8988T (cell line): ENCODE results near the gene CDKN1C.

Experiments used
- DNase-seq: peaks from one replicate; pipeline ENCODE4 v3.0.0; 2011

Gene CDKN1C

DNA sequence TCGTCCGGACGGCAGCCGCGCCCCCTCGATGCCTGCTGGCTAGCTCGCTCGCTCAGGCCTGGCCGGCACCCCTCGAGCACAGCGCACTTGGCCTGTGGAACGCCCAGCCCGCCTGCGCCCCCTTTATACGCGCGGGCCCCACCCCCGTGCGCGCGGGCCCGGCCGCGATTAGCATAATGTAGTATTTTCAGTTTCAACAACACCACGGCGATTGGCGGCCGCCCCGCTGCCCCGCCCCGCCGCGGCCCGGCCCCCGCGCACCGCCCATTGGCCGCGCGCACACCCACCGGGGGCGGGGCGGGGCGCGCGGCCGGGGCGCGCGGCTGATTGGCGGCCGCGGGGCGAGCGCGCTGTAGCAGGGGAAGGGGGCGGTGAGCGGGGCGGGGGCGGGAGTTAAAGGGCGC is at the start of gene CDKN1C:
Gene CDKN1C (minus strand): TSS at position 98 of the 404 bp plus-strand sequence. CDS start 319 bp downstream, outside the sequence.
- peak; percentile 99 for DNase-seq

DNA sequence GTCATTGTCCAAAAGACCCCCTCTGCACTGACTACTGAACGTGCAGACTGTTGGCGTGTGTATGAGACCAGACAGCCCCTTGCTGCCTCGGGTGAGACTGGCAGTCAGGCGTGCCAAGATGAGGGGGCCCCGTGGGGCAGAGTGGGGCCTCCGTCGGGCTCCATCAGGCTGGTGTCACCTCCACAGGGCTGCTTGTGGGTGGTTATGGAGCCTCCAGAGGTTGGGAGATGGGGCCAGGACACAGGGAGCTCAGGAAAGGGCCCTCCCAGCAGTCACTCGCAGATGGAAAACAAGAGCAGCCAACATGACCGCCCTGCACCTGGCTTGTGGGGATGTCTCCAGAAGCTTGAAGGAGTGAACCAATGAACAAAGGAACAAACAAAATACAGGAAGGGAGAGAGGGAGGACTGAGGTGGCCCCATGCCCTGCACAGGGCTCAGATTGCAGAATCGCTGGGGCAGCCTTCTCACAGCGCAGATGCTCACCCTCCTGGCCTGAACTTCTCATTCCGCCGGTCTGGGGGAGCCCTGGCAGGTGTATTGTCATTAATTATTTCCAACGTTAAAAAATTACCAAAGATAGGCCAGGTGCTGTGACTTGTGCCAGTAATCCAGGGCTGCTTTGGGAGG is 49.1 kb upstream of the CDKN1C start:
- DNase-seq = no peak

DNA sequence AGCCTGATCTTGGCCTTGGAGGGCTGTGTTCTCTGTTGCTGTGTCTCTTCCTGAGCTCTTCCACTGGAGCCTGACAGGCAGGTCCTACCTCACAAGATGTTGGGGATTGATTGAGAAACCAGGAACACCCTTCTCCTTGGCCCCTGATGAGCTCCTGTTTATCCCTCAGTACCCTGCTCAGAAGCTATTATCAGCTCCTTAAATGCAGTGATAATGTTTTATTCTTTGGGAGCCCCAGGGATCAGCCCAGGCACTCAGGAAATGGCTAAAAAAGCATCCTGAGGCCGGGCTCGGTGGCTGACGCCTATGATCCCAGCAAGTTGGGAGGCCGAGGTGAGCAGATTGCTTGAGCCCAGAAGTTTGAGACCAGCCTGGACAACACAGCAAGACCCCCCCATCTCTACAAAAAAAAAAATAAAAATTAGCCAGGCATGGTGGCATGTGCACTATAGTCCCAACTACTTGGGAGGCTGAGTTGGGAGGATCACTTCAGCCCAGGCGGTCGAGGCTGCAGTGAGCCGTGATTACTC is 48.5 kb upstream of the CDKN1C start:
- no peak for DNase-seq

DNA sequence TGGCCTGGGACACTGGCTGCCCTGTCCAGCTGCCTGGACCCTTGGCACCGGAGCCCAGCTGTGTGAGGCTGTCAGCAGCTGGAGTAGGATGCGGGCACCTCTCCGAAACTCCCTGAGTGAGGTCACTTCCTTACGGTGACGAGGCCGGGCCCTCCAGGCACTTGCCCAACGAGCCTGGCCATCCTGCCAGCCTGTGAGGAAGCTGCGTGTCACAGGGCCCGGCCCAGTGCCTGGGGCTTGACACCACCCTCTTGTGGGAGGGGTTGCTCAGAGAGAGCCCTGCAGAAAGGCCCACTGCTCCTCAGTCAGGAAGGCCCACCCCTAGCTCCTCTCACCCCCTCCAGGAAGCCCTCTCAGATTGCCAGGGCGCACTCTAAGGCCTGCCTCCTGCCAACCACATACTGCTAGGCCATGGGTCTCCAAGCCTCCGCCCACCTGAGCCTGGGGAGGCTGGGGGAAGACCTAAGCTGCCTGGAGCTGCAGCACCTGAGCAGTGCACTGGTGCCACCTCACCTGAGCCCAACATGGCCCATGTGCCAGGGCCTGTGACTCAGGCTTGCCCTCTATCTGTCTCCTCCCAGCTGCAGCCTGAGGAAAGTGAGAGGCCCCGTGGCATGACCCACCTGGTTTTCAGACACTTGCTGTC is 47.9 kb upstream of the CDKN1C start:
- DNase-seq = peak; percentile 91

DNA sequence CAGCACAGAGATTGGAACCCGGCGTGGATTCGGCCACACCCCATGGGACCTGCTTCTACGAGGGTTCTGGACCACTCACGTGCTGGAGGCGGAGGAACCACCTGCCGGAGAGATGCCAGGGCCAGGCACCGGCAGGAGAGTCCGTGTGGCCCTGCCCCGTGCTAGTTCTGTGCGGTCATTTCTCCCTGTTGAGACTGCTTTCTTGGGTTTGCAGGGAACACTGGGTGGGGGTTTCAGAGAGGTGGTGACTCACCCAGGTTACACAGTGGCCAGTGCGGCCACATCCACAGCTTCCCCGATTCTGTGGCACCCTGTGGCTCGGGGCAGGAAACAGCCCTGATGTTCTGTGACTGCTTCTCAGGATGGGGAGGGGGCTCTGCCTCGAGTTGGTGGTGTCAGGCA is 47.3 kb upstream of the CDKN1C start:
- no peak for DNase-seq

DNA sequence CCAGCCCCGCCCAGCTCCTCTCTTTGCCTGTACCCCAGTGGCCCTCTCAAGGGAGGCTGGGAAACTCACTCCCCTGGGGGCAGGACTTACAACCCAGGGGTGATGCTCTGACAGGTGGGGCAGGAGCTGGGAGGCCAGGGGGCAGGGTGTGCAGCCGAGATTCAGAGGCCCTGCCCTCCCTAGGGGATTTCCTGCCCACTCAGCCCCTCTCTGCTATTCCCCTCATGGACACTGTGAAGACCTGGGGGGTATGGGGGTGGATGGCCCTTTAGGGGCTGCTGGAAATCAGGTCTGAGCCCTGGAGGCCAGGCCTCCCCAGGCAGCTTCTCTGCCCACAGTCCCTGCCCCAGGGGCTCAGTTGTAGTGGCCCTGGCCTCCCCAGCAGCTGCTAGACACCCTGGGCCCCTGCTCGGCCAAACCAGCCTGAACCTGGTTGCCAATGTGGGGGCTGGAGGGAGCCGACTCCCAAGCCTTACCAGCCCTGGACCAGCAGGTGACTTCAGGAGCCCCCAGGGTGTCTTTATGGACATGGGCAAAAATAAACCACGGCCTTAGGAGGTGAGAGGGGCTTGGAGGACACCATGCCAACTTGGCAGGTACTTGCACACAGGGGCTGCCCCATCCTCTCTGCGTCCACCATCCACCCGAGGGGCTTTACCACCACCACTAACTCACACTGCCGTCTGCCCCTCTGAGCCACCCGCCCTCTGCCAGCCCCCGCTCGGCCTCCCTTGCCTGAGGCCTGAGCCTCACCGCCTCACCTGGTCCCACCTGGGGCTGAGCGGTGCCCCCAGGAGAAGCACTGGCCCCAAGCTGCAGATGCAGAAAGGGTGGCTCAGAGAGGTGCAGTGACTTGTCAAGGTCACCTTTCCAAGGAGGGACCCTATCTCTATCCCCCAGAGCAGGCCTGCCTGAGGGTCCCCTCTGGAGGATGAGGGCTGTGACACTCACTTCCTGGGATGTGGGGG is 46.5 kb upstream of the CDKN1C start:
- DNase-seq = no peak

DNA sequence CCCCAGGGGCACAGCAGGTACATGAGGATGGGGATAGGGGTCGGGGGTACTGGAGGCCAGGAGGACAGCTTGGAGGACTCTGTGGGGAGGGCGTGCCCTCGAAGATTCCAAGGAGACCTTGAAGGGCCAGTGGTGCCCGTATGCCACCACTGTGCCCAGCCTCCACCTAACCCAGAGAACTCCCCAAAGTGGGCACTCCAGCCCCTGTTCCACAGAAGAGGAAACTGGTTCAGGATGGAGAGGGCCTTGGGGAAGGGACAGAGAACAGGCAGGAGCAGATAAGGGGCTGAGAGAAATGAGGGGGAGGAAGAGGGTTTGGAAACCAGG is 45.8 kb upstream of the CDKN1C start:
- DNase-seq = no peak

DNA sequence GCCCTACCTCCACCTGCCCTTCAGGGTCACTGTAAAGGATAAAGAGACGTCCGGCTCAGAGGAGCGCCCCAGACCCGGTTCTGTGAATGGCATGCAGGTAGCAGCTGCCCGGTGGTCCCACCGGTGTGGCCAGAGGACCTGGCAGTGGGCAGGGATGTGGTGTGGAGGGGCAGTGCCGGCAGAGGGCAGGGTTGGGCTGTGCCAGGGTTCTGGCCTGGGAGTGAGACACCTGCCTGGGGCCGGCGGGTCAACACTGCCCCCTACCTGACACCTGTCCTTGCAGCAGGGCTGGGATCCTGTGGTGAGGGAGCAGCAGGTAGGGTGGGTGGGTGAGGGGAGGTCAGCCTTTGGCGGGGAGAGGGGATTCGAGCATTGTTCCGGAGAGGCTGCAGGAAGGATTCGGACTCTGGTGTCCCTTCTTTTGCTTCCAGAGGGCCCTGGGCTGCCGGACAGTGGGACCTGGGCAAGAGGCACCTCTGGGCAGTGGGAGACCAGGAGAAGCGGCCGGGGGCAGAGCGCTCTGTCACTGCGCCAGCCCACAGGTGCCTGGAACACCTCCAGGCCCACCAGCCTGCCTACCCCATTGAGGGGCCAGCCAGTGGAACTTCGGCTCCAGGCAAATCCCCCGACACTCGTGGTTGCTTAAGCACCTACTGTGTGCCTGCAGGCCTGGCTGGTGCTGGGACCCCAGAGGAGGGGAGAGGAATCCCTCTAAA is 45.3 kb upstream of the CDKN1C start:
- peak; percentile 99 for DNase-seq

DNA sequence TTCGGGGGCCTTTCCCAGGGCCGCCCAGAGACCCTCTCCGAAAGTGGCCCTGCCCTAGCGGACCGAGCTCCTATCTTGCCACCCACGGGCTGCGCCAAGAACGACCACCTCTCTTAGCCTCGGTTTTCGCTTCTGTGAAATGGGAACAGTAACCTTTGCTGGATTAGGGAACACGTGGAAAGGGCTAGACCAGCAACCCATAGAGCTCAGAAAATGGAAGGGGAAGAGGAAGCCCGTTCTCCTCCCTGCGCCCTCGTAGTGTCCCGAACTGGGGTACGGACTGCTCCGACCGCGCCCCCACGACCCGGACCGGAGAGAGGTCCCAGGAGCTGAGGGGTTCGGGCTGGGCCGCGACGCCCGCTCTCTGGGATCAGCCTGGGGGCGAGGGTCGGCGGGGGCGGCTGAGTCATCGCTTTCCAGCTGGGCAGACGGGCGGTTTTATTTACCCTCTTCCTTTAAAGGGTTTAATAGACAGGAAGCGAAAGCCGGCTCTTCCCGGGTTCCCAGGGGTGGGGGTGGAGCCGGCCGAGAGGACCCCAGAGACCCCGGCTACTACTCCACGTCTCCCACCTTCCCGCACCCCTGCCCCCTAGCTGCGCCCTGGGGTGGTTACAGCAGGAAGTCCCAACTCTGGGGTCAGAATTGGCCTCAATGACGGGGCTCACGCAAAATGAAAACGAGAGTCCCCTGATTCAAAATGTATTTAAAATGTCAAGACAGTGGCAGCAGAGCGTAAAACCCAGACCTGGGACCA is 44.6 kb upstream of the CDKN1C start:
- DNase-seq = peak; percentile 84

DNA sequence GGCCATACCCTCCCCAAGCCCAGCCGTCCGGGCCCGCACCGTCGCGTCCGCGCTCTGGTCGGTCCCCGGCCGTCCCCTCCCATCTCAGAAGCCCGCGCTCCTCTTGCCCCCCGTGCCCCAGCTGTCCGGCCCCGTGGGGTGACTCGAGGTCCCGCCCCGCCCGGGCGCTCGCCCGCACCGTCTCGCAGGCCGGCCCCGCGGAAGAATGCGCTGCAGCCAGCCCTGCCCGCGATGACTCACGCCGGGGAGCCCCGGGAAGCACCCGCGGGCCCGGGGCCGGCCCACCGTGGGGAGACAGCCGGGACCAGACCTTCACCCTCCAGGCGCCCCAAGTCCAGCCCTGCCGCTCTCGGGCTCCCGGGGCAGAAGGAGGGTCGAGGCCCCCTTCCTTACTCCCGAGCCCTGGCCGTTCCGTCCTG is 44.0 kb upstream of the CDKN1C start:
- peak; percentile 89 for DNase-seq

DNA sequence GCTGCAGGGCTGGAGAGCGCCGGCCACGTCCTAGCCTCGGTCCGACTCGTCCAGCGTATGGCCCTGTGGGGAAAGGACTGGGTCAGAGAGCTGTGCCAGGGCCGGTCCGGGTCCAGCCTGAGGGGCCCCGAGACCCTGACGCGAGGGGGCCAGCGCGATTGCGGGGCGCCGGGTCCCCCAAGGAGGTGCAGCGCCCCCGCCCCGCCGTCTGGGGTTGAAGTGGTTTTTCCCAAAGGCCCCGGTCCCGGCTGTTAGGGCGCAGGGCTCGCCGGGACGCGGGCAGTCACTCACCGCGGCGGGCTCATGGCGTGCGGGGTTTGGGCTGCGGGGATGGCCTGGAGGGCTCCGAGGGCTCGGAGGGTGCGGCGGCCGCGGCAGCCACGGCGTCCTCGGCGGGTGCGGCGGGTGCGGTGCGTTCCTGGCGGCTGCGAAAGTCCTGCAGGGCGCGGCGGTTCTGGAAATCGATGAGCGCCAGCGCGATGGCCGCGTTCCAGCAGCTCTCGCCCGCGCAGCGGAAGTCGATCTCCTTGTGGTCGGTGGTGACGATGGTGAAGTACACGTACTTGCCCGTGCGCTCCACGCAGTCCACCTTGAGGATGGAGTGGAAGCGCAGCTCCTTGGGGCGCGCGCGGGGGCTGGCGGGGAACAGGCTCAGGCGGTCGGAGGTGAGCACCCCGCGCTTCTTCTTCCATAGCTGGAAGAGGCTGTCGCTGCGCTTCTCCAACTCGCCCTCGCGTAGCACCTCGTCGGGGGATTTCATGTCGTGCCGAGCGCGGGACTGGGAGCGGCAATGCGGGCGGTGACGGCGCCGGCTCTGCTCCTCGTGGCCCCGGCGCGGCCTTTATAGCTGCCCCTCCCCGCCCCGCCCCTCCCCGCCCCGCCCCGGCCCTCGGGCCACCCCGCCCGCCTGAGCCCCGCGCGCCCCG is 43.3 kb upstream of the CDKN1C start, which contains the start of gene PHLDA2:
Gene PHLDA2 (minus strand): TSS at position 816 of the 926 bp plus-strand sequence. CDS start 56 bp downstream, at position 760.
- peak; percentile 85 for DNase-seq

DNA sequence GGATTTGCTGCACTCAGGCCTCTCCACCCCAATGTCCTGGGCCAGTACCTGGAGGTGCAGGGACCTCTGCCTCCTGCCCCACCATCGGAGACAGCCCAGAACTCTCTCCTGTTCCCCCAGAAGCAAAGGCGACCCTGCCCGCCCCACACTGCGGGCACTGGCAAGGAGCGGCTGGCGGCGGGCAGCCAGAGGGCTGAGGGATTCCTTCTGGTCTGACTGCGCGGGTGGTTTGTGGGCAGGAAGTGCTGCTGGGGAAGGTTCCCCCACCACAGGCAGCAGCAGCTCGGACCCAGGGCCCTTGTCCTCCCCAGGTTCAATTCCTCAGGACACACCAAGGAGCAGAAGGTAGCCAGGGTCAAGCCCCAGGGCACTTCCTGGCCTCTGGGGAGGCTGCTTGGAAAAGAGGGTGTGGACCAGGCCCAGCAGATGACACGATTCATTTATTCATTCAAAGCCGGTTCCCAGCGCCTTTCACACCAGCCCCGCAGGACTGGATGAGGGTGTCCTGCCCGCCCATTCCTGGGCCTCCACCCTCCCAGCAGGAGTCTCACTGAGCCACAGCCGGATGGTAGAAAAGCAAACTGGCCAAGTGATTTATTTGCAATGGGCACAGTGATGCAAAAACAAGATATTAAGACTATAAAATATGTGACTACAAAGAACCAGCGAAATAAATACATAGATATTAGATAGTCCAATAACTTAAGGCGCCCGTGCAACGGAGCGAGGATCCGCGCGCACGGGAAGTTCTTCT is 42.5 kb upstream of the CDKN1C start:
- DNase-seq = peak; percentile 96

DNA sequence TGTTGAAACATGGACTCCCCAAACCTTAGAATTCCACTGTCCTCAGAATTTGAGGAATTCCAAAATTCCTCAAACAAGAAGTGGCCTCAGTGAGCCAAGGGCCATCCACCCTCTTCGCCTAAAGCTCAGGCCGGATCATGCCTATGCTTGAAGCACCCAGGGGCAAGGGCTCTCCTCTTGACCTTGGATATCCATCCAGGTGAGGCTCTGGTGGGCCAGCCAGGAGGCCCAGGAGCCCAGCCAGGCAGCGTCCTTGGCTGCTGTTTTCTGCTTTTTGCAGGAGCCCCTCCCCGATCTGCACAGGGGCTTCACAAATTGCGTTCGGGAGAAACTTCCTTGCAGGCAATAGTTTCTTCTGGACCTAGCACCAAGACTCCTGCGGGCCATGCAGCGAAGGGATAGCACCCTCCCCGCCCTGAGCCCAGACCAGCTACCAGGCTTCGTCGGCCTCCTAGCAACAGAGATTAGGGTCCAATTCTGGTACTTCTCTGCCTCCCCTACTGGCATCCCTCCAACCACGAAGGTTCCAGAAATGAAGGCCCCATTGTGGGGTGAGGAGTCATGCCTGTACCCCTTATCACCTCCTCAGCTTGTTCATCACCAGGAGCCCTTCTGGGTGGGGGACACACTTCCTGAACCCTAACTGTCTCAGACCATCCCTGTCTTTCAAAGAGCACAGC is 41.7 kb upstream of the CDKN1C start:
- no peak for DNase-seq

DNA sequence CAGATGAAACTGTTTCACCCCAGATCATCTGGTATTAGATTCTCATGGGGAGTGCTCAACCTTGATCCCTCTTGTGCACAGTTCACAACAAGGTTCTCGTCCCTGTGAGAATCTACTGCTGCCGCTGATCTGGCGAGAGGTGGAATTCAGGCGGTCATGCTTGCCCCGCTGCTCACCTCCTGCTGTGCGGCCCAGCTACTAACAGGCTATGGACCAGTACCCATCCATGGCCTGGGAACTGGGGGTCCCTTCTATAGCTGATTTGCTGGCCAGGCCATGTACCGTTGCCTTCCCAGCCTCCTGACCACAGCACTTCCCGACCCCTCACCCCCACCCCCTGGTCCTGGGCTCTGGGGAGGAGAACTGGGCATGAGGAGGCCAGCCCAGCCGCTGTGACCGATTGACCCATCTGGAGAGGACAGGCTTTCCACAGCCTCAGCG is 41.1 kb upstream of the CDKN1C start:
- DNase-seq = no peak

DNA sequence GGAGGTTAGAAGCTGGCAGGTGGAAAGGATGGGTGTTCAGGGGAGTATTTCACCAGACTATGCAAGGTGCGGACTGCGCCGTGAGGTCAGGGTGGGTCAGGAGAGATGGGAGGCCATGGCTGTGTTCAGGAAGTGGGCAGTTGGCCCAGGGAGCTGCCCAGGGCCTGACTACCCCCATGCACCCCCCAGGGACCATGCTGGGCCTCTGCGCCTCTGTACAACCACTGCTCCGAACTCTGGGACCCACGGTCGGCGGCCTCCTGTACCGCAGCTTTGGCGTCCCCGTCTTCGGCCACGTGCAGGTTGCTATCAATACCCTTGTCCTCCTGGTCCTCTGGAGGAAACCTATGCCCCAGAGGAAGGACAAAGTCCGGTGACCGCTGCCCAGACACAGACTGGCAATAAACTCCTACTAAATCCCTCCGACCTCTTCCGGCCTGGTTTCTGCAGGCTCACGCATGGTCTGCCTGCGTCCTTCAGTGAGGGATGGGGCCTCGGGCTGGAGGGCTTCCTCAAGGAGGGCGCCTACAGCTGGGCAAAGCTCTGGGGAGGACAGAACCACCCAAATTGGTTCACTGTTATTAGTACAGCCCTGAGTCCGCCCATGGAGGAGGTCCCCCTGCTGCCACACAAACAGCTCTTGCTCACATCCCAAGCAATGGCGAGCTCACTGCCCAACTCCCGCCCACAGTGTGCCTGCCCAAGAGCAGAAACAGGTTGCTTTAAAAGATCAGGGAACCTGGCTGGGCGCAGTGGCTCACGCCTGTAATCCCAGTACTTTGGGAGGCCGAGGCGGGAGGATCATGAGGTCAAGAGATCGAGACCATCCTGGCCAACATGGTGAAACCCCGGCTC is 39.5 kb upstream of the CDKN1C start:
- peak; percentile 66 for DNase-seq

DNA sequence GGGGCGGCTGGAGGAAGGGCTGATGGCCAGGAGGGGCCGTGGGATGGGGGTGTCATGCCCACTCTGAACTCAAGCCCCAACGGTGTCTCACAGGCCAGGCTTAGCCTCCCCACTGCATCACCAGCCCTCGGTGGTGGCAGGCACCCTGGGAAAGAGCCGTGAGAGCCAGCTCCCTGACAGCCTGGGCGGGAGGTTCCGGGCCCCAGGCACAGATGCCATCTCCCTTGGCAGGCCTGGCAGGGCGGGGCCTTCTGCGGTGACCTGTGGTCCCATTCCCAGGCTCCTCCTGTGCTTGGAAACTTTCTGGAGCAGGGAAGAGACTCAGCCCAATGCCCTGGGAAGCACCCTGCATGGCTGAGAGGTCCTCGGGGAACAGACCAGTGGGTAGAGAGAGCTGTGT is 38.8 kb upstream of the CDKN1C start:
- peak; percentile 70 for DNase-seq

DNA sequence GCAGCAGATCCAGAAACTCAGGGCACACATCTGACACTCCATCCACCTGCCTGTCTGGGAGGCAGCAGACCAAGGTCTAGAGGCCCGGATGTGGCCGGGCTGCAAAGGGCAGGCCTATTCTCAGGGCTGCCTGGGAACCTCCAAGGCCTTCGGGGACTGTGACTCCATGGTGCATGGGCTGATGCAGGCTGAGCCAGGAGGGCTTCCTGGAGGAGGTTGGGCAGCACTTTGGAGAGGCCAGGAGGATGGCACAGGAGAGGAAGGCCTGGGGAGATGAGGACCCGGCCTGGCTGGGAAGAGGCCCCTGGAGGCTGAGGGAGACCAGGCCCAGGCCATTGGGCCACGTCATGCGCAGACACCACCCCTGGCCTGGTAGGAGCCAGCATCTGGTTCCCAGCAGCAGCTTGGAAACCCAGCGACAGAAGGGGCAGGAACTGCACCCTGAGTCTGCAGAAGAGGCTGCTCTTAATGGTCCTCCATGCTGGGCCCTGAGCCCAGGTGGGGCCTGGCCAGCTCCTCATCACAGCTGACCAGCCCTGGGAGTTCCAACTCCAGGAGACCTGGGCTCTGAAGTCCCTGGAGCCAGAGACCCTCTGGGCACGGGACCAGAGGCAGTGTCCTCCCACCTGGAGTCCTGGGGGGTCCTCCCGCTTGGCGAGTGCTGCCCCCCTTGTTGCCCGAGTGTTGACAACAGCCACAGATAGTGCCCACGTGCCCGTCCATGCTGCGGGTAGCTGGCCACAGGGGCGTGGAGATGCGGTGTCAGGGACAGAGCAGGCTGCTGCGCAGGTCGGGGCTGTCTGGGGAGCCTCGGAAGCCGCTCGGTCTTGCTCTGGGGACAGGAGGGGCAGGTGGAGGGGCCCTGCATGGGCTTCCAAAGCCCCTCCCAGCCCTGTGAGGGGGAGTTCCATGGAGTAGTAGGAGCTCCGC is 38.1 kb upstream of the CDKN1C start:
- no peak for DNase-seq
